Thyroid gland (tissue), 4 donors: Measurements from ENCODE around the gene AGFG2. TPM values are rescaled to one million over a fixed set of nuclear protein-coding genes. Genes with fewer than 3 reads are reported as not detected.
A peak's percentile ranks its signal among the peaks of the same experiment; 100 is the strongest.
"Not testable (repeated sequence)": the region's sequence is repeated elsewhere in the genome, so short reads cannot be mapped to it uniquely, and the experiment has no call there.

Experiments
- DNase-seq, 2 donors: peaks; one replicate each; pipeline ENCODE4 v3.0.0-alpha.2; 2019
- H3K27ac ChIP-seq, 3 donors: fragments of 200-600 bp; sonication (generic); 1 replicate in 2 of 3; 2 replicates in 1 of 3; pipeline ENCODE4 v1.5.1; 2016 to 2019; ENCODE audit warnings: mild to moderate bottlenecking in 1 of 3, moderate library complexity in 1 of 3
- H3K27me3 ChIP-seq: fragments of 200-600 bp; sonication (generic); one replicate; pipeline ENCODE4 v1.5.1; 2019
- H3K36me3 ChIP-seq, 2 donors: fragments of 200-600 bp; sonication (generic); one replicate each; pipeline ENCODE4 v1.5.1; 2016 to 2019
- H3K4me1 ChIP-seq, 2 donors: fragments of 200-600 bp; sonication (generic); one replicate each; pipeline ENCODE4 v1.5.1; 2017 to 2019
- H3K4me3 ChIP-seq, 3 donors: fragments of 200-600 bp; sonication (generic); replicated peaks in 1 of 3; 1 replicate in 2 of 3; 2 replicates in 1 of 3; pipeline ENCODE4 v1.5.1; 2016; ENCODE audit warnings: mild to moderate bottlenecking in 1 of 3
- H3K9me3 ChIP-seq: fragments of 200-600 bp; sonication (generic); one replicate; pipeline ENCODE4 v1.5.1; 2017
- CTCF ChIP-seq, 6 experiments: fragments of 200-600 bp in 3 of 6; fragments of 450-650 bp in 3 of 6; sonication (generic) in 3 of 6; IDR thresholded peaks; one replicate each; pipeline ENCODE4 v1.5.1; 2016 to 2019; ENCODE audit warnings: antibody characterized with exemption in 6 of 6, mild to moderate bottlenecking in 2 of 6, inconsistent platforms in 1 of 6, moderate library complexity in 1 of 6
- POLR2A ChIP-seq, 2 donors: fragments of 450-650 bp; IDR thresholded peaks; one replicate each; pipeline ENCODE4 v1.6.1; 2017; ENCODE audit warnings: antibody characterized with exemption in 2 of 2, mild to moderate bottlenecking in 2 of 2, moderate library complexity in 1 of 2
- WGBS, 2 donors: methylation state at CpG; one replicate each; pipeline ENCODE4 v1.1.5; 2017; 5-methylcytosine and 5-hydroxymethylcytosine counted together
- intact Hi-C: fragments of 100-400 bp; cut with DNase I; formaldehyde crosslinking; loops from one replicate; pipeline ENCODE4 v1.15.1; 2023
- total RNA-seq, 4 donors: library from RNA; depleted of rRNA; stranded (reverse); fragments of >200 nt; gene quantifications; one replicate each; pipeline ENCODE4 v1.2.3, GENCODE V29; 2016

Gene AGFG2
- total RNA-seq, 4 donors from 2014 or later, result 26.1 to 34.6 (median 28.0) TPM

GRCh38 chr7:100492738-100493475 lies 46.1 kb upstream of the AGFG2 start:
- no peaks in the 10 kb centered on the region for H3K9me3 ChIP-seq
- peak overlapping the region in 1 of 3 donors; percentile 63 for H3K27ac ChIP-seq
- peak overlapping the region in 1 of 3 donors; percentile 32 for H3K4me3 ChIP-seq
- no peaks in the 10 kb centered on the region for H3K36me3 ChIP-seq
- peaks cover 12 to 13% of the 10 kb centered on the region in 2 donors for H3K4me1 ChIP-seq
- 92% methylated on average over 5 of the region's 5 CpGs for WGBS, 2 donors
- intact Hi-C loops, result no loop called here
- no peak for DNase-seq
- H3K27me3 ChIP-seq, result no peaks in the 10 kb centered on the region
- TF ChIP-seq CTCF (IDR thresholded peaks at IDR 0.05) (no peak), POLR2A (IDR thresholded peaks at IDR 0.05) (no peak)

GRCh38 chr7:100493476-100494264 lies 45.3 kb upstream of the AGFG2 start:
- Histone ChIP-seq H3K27ac (peak overlapping the region in 1 of 3 donors; percentile 63), H3K4me3 (peak overlapping the region in 1 of 3 donors; percentile 32), H3K27me3 (no peaks in the 10 kb centered on the region), H3K9me3 (no peaks in the 10 kb centered on the region), H3K4me1 (peaks cover 12 to 13% of the 10 kb centered on the region in 2 donors), H3K36me3 (no peaks in the 10 kb centered on the region)
- TF ChIP-seq CTCF (IDR thresholded peaks at IDR 0.05) (no peak), POLR2A (IDR thresholded peaks at IDR 0.05) (peak in 1 of 2 donors; percentile 14)
- WGBS, 2 donors, result 15 to 29% methylated on average over 10 to 18 of the region's 56 CpGs
- DNase-seq, result peak; percentile 58 to 67
- intact Hi-C loops, result no loop called here

GRCh38 chr7:100496509-100496908 lies 42.5 kb upstream of the AGFG2 start:
- 88 to 90% methylated on average over 6 of the region's 6 CpGs for WGBS, 2 donors
- intact Hi-C loops, result no loop called here
- no peaks in the 10 kb centered on the region for H3K36me3 ChIP-seq

GRCh38 chr7:100500743-100501142 lies 38.3 kb upstream of the AGFG2 start:
- H3K9me3 ChIP-seq, H3K4me1 ChIP-seq, H3K36me3 ChIP-seq, H3K4me3 ChIP-seq, H3K27me3 ChIP-seq, DNase-seq, intact Hi-C loops, H3K27ac ChIP-seq: not testable (repeated sequence)
- WGBS, 2 donors, result 95 to 96% methylated on average over 2 of the region's 2 CpGs

More at GRCh38 chr7:100496509-100496908, 42.5 kb upstream of the AGFG2 start:
- no peak for DNase-seq
- H3K4me3 ChIP-seq, result no peak overlapping the region
- H3K27ac ChIP-seq, result no peak overlapping the region
- H3K9me3 ChIP-seq, result no peaks in the 10 kb centered on the region
- TF ChIP-seq CTCF (IDR thresholded peaks at IDR 0.05) (no peak), POLR2A (IDR thresholded peaks at IDR 0.05) (no peak)
- no peaks in the 10 kb centered on the region for H3K27me3 ChIP-seq
- peaks cover 12 to 13% of the 10 kb centered on the region in 2 donors for H3K4me1 ChIP-seq

- DNase-seq, intact Hi-C loops, H3K4me1 ChIP-seq, H3K4me3 ChIP-seq, H3K36me3 ChIP-seq, H3K9me3 ChIP-seq, H3K27me3 ChIP-seq: not testable (repeated sequence)
- WGBS, 2 donors, result 93 to 94% methylated on average over 3 of the region's 3 CpGs
- peak overlapping the region in 1 of 3 donors; percentile 7 for H3K27ac ChIP-seq
These were observed 35.0 kb upstream of the AGFG2 start for GRCh38 chr7:100504031-100504430.
